Erythroblast (primary cell): ENCODE data around the gene ZNF354C.

ENCODE experiments used
- GATA1 ChIP-seq: IDR thresholded peaks from 2 replicates; pipeline ENCODE4 v1.6.1; 2011; ENCODE audit warnings: low read depth, mild to moderate bottlenecking, control low read depth, low read length, moderate library complexity
- POLR2A ChIP-seq: IDR thresholded peaks from 2 replicates; pipeline ENCODE4 v1.6.1; 2011; ENCODE audit warnings: mild to moderate bottlenecking, low read length

- TF ChIP-seq POLR2A (no peak), GATA1 (no peak)
Measured at GRCh38 chr5:179128041-179128365, 67.8 kb downstream of the ZNF354C start.
